ENCODE data around the gene TRIM24. TPM values are rescaled to one million over a fixed set of nuclear protein-coding genes. Genes with fewer than 3 reads are reported as not detected.

Gene TRIM24
- total RNA-seq, 1 donor from 2014 or later = 44.1 TPM

- no peak for DNase-seq (ENCODE audit: low spot score)
These were observed 115.9 kb downstream of the TRIM24 start for GRCh38 chr7:138575897-138576428.

DNA sequence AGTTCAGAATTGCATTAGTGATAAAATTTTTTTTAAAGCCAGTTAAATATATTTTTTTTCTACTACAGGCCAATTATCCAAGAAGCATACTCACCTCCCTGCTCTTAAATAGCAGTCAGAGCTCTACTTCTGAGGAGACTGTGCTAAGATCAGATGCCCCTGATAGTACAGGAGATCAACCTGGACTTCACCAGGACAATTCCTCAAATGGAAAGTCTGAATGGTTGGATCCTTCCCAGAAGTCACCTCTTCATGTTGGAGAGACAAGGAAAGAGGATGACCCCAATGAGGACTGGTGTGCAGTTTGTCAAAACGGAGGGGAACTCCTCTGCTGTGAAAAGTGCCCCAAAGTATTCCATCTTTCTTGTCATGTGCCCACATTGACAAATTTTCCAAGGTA, 119.1 kb downstream of the TRIM24 start:
- no peak for DNase-seq (ENCODE audit: low spot score)

GRCh38 chr7:138579671-138580070, 119.6 kb downstream of the TRIM24 start:
- DNase-seq (ENCODE audit: low spot score) = no peak

- DNase-seq (ENCODE audit: low spot score) = no peak
These were observed 121.0 kb downstream of the TRIM24 start for GRCh38 chr7:138581065-138581464.

DNA sequence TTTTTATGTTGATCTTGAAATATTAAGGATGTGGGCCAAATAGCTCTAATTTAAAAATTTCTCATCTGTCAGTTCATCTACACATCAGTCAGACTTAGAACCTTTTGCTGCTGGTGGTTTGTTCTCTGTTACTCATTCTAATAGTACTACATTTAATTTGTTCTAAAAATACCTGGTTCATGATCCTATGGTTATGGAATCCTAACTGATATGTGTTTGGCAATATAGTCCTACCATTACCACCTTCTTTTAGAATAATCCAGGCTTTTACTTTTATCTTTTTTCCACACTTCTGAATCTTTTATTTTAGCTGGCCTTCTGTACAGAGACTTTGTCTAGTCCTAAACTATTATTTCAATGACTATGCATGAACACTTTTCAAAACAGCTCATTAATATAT, 124.2 kb downstream of the TRIM24 start:
- no peak for DNase-seq (ENCODE audit: low spot score)

GRCh38 chr7:138584696-138585095, 124.6 kb downstream of the TRIM24 start:
- DNase-seq (ENCODE audit: low spot score) = no peak

GRCh38 chr7:138585283-138585993, 125.4 kb downstream of the TRIM24 start:
- no peak for DNase-seq (ENCODE audit: low spot score)

DNA sequence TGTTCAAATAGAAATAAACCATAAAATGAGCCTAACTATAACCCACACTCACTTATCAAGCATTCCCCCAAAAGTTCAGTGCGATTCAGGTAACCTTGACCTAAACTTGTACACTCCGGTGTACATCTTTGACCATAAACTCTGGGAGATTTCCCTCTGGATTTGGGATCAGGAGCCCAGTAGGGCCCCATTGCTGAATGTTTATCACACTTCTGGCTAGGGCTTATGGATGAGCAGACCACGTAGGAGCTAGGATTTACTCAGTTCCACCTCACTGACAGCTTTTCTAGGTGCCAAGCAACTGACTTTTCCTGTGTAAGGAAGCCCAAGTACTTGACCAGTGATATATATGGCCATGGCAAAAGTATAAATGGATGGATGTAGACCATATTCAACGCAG, 127.4 kb downstream of the TRIM24 start:
- no peak for DNase-seq (ENCODE audit: low spot score)

- DNase-seq (ENCODE audit: low spot score) = no peak
These were observed 128.9 kb downstream of the TRIM24 start for GRCh38 chr7:138588986-138589385.

DNA sequence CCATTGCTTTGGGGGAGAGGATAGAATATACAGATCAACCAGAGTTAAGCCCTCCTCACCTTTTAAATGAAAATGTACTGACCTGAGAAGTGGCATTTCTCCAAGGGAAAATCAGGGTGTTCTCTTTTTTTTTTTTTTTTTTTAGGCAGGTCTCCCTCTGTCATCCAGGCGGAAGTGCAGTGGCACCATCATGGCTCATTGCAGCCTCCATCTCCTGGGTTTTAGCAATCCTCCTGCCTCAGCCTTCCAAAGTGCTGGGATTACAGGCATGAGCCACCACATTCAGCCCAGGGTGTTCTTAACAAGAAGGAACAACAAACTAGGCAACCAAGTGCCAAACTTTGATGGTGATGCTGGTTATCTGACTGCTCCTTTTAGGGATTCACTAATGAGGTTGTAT, 130.1 kb downstream of the TRIM24 start:
- no peak for DNase-seq (ENCODE audit: low spot score)

GRCh38 chr7:138595454-138595853, 135.4 kb downstream of the TRIM24 start:
- DNase-seq (ENCODE audit: low spot score) = no peak

DNA sequence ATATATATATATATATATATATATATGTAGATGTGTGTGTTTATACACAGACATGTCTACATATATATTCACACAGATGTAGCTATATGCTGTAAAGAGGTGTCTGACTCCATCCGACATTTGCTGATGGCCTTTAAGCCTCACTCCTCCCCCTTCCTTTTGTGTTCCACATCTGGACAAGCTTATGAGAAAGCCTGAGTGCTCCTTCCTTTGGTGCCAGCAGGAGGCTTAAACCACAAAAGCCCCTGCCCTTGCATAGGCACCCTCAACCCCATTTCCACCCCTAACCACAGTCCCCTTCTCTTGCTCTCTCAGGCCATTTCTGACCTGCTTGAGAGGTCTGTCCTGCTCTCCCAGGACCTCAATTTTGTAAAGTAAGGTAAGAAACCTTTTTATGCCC, 142.4 kb downstream of the TRIM24 start:
- no peak for DNase-seq (ENCODE audit: low spot score)

- DNase-seq (ENCODE audit: low spot score) = no peak
These were observed 143.7 kb downstream of the TRIM24 start for GRCh38 chr7:138603549-138604318.

DNA sequence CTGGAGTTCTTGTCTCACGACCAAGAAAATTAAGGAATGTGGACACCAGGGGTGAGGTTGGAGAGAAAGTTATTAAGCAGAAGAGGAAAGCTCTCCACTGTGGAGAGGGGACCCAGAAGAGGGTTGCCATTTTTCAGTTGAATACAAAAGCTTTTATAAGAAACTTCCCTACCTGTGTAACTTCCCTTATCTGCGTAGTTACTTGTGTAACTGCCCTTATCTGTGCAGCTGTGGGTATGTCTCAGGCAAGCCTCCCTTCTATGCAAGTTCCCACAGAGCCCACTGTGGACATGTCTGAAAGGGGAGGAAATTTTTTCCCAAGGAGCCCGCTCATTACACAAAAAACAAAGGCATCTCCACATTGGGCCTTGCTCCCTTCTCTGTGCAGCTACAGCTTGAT, 146.2 kb downstream of the TRIM24 start:
- no peak for DNase-seq (ENCODE audit: low spot score)

DNA sequence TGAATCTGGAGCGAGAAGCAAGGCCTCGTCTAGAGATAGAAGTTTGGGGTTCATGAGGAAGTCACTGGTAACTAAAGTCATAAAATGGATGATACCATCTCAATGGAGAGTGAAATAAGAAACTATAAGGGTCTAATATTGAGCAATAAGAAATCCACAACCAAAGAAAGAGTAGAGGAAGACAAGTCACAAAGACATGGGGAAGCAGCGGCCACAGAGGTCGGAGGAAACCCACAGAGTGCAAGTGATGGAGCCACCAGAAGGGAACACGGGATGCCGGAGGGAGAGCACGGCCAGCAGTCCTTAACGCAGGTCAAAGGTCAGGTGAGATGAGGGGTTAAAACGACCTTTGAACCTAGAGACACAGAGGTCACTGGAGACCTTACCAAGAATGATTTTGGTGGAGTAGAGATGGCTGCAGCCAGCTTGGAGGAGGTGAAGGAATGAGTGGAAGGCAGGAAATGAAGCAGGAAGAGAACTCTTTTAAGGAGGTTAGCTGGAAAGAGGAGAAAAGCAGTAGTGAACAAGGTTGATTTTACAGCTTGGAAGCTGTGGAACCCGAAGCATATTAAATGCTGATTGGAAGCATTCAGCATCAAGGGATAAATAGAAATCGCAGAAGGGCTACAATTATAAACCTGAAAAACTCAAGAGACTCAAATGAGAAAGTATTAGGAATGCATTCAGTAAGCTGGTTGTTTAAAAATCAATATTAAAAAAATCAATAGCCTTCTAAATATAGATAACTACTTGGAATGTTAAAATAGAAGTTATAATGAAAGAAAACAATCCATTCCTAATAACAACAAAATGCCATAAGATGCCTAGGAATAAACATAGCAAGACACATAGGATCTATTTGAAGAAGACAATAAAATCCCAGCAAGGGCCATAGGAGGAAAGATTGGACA, 147.4 kb downstream of the TRIM24 start:
- no peak for DNase-seq (ENCODE audit: low spot score)

DNA sequence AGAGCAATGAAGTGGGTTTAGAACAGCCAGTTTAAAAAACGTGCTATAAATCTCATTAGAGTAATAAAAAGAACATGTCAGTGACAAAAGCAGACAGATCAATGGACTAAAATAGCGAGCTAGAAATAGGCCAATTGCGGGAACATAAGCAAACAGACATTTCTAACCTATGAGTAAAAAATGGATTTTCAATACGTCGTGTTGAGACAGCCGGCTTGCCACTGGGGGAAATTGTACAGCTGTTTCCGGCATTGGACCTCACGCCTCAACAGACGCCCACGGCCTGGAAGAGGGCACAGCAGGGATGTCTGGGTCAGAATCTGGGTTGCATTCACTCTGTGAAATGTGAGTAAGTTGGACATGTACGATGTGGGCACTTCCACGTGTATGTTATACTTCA, 148.2 kb downstream of the TRIM24 start:
- DNase-seq (ENCODE audit: low spot score) = no peak

DNA sequence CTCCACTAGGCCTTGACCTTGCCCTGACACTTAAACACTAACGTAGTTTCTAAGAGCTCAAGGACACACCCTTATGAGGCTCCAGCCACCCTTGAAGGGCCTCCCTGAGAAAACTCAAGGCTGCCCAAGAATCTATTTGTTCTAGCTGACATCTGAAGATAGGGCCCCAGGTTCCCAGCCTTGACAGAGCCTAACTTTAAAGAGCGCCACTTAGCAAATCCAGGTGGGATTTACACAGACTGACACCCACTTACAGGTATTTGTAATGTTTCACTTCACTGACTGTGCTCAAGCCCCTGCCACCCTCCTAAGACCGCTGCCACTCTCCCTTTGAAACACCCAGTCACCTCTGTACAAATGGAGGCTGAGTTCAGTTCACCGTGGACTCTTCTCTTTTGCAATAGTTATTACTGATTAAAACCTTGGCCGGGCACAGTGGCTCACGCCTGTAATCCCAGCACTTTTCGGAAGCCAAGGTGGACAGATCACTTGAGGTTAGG, 150.7 kb downstream of the TRIM24 start:
- DNase-seq (ENCODE audit: low spot score) = no peak

- no peak for DNase-seq (ENCODE audit: low spot score)
These were observed 153.6 kb downstream of the TRIM24 start for GRCh38 chr7:138613630-138614029.

GRCh38 chr7:138616085-138616484, 156.0 kb downstream of the TRIM24 start:
- no peak for DNase-seq (ENCODE audit: low spot score)

DNA sequence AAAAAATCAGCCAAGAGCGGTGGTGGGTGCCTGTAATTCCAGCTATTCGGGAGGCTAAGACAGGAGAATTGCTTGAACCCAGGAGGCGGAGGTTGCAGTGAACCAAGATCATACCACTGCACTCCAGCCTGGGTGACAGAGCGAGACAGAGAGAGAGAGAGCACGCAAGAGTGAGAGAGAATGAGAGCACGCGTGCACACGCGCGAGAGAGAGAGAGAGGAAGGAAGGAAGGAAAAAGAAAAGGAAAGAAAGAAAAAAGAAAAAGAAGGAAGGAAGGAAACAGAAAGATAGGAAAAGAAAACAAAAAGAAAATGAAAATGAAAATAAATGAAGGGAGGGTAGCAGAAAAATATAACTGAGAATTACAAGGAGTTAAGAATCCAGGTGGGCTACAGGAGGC, 158.4 kb downstream of the TRIM24 start:
- no peak for DNase-seq (ENCODE audit: low spot score)

- DNase-seq (ENCODE audit: low spot score) = no peak
These were observed 158.9 kb downstream of the TRIM24 start for GRCh38 chr7:138618933-138619332.

DNA sequence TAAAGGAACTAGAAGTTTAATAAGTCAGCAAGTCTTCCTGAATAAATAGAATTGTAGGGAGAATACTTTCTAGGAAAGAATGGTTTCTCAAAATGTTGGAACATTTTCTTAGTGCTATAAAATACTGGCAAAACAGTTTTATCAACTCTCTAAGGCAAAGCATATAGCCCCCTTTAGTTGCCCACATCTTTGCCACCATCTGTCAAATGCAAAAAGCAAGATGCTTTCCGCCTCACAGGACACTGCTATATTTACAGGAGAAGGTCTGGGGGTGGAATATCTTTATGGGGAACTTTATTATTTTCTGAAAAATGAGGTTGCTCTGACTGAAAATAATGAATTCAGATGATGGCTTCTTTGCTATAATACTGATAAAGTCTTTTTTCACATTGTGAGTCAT, 162.8 kb downstream of the TRIM24 start:
- DNase-seq (ENCODE audit: low spot score) = no peak

All from ureter (tissue), 1 donor.